Muscle of leg (tissue), 11 donors: ENCODE data around the gene SOAT2. TPM values are rescaled to one million over a fixed set of nuclear protein-coding genes. Genes with fewer than 3 reads are reported as not detected.
A peak's percentile ranks its signal among the peaks of the same experiment; 100 is the strongest.
"Not testable (repeated sequence)": the region's sequence is repeated elsewhere in the genome, so short reads cannot be mapped to it uniquely, and the experiment has no call there.

Experiments used
- DNase-seq: peaks from one replicate; pipeline ENCODE4 v3.0.0; 2013
- H3K27ac ChIP-seq: one replicate; pipeline ENCODE4 v1.5.1; 2013; ENCODE audit warnings: mild to moderate bottlenecking, low read length, control low read depth
- H3K27me3 ChIP-seq: one replicate; pipeline ENCODE4 v1.6.1; 2013; ENCODE audit warnings: low read length; ENCODE audit not compliant: control insufficient read depth, insufficient read depth
- H3K36me3 ChIP-seq: one replicate; pipeline ENCODE4 v1.6.1; 2013; ENCODE audit warnings: low read length; ENCODE audit not compliant: control insufficient read depth, insufficient read depth
- H3K4me1 ChIP-seq: one replicate; pipeline ENCODE4 v1.6.1; 2013; ENCODE audit warnings: low read length; ENCODE audit not compliant: control insufficient read depth, insufficient read depth
- H3K4me3 ChIP-seq: one replicate; pipeline ENCODE4 v1.5.1; 2013; ENCODE audit warnings: low read length, control low read depth
- H3K9me3 ChIP-seq: replicated peaks from 2 replicates; pipeline ENCODE4 v1.6.1; 2013; ENCODE audit warnings: low read depth, low read length; ENCODE audit not compliant: control insufficient read depth
- WGBS: methylation state at CpG from one replicate; pipeline ENCODE4 v1.1.5; 2013; ENCODE audit warnings: missing lambda C conversion rate; ENCODE audit not compliant: insufficient coverage; 5-methylcytosine and 5-hydroxymethylcytosine counted together
- polyA plus RNA-seq, 8 donors: library from polyadenylated mRNA; unstranded; fragments of 120-200 nt; gene quantifications; one replicate each; pipeline versions ENCODE4 v1.2.1 to v1.2.3, GENCODE V29; 2013; ENCODE audit warnings: inconsistent platforms in 1 of 8, low replicate concordance in 1 of 8; ENCODE audit not compliant: insufficient read length in 8 of 8, insufficient read depth in 1 of 8
- total RNA-seq: library from RNA; stranded (reverse); fragments of 120-200 nt; gene quantifications from one replicate; pipeline ENCODE4 v1.2.4, GENCODE V29; 2013

SOAT2 gene
- total and polyA plus RNA-seq, 9 donors, result 0.04 to 4.8 (median 0.14) TPM

DNA sequence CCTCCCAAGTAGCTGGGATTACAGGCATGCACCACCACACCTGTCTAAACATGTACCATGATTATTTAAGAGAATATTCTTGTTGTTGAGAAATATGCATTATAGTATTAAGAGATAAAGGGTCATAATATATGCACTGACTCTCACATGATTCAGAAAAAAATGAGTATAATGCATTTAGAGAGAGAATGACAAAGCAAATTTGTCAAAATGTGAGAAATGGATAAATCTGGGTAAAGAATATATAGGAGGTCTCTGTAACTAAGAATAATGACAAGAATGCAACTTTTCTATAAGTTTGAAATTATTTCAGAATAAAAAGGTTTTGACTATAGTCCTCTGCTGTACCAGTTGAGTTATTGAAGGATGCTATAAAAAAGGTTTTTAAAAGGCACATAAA lies 49.1 kb downstream of the SOAT2 start:
- Histone ChIP-seq H3K27me3 (no peaks in the 10 kb centered on the region), H3K36me3 (no peaks in the 10 kb centered on the region), H3K4me3 (no peak overlapping the region), H3K9me3 (no peaks in the 10 kb centered on the region), H3K27ac (no peak overlapping the region), H3K4me1 (no peaks in the 10 kb centered on the region)
- DNase-seq, result no peak

DNA sequence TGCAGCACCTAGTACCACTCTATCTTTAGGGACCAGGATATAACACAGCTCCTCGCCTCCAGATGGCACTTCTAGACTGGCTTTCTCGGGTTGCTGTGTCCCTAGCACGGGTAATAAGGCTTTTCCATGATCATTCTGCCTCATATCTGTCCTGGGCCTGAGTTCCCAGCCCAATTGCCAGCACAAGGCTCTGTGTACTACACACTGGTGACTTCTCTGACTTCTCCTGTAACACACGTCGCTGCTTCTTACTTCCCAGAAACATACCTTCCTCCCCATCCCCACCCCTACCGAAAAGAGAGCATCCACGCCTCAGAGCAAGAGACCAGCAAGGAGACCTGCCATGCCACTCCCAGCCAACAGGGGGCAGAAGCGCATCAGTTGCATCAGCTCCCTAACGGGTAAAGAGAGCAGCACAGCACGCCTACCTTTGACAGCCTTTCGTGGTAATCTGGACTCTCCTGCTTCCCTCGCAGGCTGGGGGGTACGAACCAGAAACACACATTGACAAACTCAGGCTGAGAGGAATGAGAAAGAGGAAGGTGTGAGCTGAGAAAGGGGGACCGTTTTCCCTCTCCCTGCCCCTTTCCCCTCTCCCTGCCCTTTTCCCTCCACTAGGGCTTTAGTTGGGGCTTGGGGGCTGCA lies 56.0 kb downstream of the SOAT2 start:
- Histone ChIP-seq H3K27ac (no peak overlapping the region), H3K9me3 (no peaks in the 10 kb centered on the region), H3K36me3 (peaks cover 20% of the 10 kb centered on the region), H3K27me3 (no peaks in the 10 kb centered on the region), H3K4me1 (peaks cover 3% of the 10 kb centered on the region), H3K4me3 (no peak overlapping the region)
- DNase-seq, result peak; percentile 76
- 22% methylated on average over 9 of the region's 14 CpGs for WGBS

GRCh38 chr12:53160000-53160399 lies 56.7 kb downstream of the SOAT2 start:
- H3K27me3 ChIP-seq, result no peaks in the 10 kb centered on the region
- H3K4me1 ChIP-seq, result peaks cover 3% of the 10 kb centered on the region
- H3K9me3 ChIP-seq, result no peaks in the 10 kb centered on the region
- no peak overlapping the region for H3K4me3 ChIP-seq
- no peak for DNase-seq
- peaks cover 20% of the 10 kb centered on the region for H3K36me3 ChIP-seq
- 82% methylated on average over 6 of the region's 16 CpGs for WGBS
- no peak overlapping the region for H3K27ac ChIP-seq

- WGBS, result no CpG with 5 or more reads among the region's 2 CpGs
- no peak for DNase-seq
- H3K36me3 ChIP-seq, result peaks cover 20% of the 10 kb centered on the region
- no peak overlapping the region for H3K4me3 ChIP-seq
- no peaks in the 10 kb centered on the region for H3K9me3 ChIP-seq
- H3K27me3 ChIP-seq, result no peaks in the 10 kb centered on the region
- H3K27ac ChIP-seq, result no peak overlapping the region
- peaks cover 3% of the 10 kb centered on the region for H3K4me1 ChIP-seq
These were observed 57.4 kb downstream of the SOAT2 start for GRCh38 chr12:53160673-53161072.

GRCh38 chr12:53161119-53161911 lies 58.0 kb downstream of the SOAT2 start:
- H3K4me3 ChIP-seq, result no peak overlapping the region
- 88% methylated on average over 5 of the region's 8 CpGs for WGBS
- peaks cover 20% of the 10 kb centered on the region for H3K36me3 ChIP-seq
- no peaks in the 10 kb centered on the region for H3K9me3 ChIP-seq
- no peak overlapping the region for H3K27ac ChIP-seq
- peaks cover 3% of the 10 kb centered on the region for H3K4me1 ChIP-seq
- H3K27me3 ChIP-seq, result no peaks in the 10 kb centered on the region
- DNase-seq, result no peak

- not testable (repeated sequence) for H3K27me3 ChIP-seq, H3K27ac ChIP-seq, H3K4me1 ChIP-seq, DNase-seq, H3K9me3 ChIP-seq, H3K4me3 ChIP-seq
- H3K36me3 ChIP-seq, result peaks cover 25% of the 10 kb centered on the region
- 100% methylated on average over 1 of the region's 2 CpGs for WGBS
These were observed 59.7 kb downstream of the SOAT2 start for GRCh38 chr12:53163008-53163407.

GRCh38 chr12:53166837-53167236 lies 63.6 kb downstream of the SOAT2 start:
- no peak for DNase-seq
- peaks cover 23% of the 10 kb centered on the region for H3K36me3 ChIP-seq
- no peak overlapping the region for H3K4me3 ChIP-seq
- peaks cover 8% of the 10 kb centered on the region for H3K4me1 ChIP-seq
- no peak overlapping the region for H3K27ac ChIP-seq
- no peaks in the 10 kb centered on the region for H3K9me3 ChIP-seq
- no peaks in the 10 kb centered on the region for H3K27me3 ChIP-seq

DNA sequence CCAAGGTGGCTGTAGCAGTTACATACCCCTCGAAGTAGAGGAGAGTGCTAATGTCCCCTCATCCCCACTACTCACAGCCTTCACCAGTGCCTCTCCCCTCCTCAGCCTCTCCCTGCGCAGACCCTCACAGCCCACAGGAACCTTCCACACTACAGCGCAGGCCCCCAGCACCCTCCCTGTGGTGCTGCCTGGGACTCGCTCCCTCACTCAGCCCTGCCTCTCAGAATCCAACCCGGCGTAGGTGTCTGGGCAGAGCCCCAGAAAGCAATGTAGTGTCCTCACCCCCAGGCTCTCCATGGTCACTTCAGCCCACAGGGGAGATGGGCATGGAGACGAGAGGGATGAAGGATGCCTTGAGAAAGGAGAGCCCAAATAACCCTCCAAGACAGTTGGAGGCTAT lies 66.4 kb downstream of the SOAT2 start:
- no peak for DNase-seq
- no peaks in the 10 kb centered on the region for H3K9me3 ChIP-seq
- WGBS, result 97% methylated on average over 4 of the region's 7 CpGs
- no peaks in the 10 kb centered on the region for H3K27me3 ChIP-seq
- no peak overlapping the region for H3K4me3 ChIP-seq
- no peak overlapping the region for H3K27ac ChIP-seq
- H3K36me3 ChIP-seq, result peaks cover 28% of the 10 kb centered on the region
- H3K4me1 ChIP-seq, result peaks cover 10% of the 10 kb centered on the region

- H3K9me3 ChIP-seq, result no peaks in the 10 kb centered on the region
- H3K36me3 ChIP-seq, result peaks cover 28% of the 10 kb centered on the region
- DNase-seq, result no peak
- WGBS, result 86% methylated on average over 7 of the region's 8 CpGs
- H3K27ac ChIP-seq, result no peak overlapping the region
- peaks cover 10% of the 10 kb centered on the region for H3K4me1 ChIP-seq
- H3K27me3 ChIP-seq, result no peaks in the 10 kb centered on the region
- H3K4me3 ChIP-seq, result no peak overlapping the region
These were observed 66.9 kb downstream of the SOAT2 start for GRCh38 chr12:53170215-53170614.

DNA sequence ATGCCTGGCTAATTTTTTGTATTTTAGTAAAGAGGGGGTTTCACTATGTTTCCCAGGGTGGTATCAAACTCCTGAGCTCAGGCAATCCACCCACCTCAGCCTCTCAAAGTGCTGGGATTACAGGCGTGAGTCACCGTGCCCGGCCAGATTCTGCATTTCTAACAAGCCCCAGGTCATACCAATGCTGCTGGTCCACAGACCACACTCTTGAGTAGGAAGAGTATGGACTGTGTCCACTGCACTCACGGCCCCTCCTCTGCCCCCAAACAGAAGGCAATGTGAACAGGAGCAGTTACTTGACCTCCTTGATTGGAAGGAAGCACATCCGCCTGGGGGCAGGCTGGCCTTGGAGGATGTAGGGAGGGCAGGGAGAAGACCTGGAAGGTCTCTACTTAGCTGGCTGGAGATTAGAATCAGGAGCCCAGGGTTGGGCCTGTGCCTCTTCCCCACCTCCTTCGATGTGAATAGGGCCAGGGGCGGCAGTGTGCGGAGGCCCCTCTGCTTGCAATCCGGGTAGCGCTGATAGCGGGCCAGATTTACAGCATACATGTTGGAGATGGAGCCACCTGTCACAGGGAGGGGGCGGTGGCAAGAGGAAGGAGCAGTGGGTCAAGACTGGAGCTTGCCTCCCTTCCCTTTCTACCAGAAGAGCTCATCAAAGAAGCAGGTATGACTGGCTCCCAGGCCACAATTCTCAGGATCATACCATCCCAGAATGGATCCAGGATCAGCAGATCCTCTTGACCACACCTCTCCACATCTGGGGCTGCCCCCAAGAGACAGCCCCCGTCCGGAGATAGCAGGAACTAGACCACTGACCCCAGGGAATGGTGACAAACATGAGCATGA lies 67.8 kb downstream of the SOAT2 start:
- Histone ChIP-seq H3K9me3 (no peaks in the 10 kb centered on the region), H3K4me3 (no peak overlapping the region), H3K27ac (no peak overlapping the region), H3K27me3 (no peaks in the 10 kb centered on the region), H3K36me3 (peaks cover 28% of the 10 kb centered on the region), H3K4me1 (peaks cover 10% of the 10 kb centered on the region)
- 100% methylated on average over 1 of the region's 14 CpGs for WGBS
- no peak for DNase-seq
